ENCODE results near the gene DUS3L.
A peak's percentile ranks its signal among the peaks of the same experiment; 100 is the strongest.

The DUS3L gene

DNA sequence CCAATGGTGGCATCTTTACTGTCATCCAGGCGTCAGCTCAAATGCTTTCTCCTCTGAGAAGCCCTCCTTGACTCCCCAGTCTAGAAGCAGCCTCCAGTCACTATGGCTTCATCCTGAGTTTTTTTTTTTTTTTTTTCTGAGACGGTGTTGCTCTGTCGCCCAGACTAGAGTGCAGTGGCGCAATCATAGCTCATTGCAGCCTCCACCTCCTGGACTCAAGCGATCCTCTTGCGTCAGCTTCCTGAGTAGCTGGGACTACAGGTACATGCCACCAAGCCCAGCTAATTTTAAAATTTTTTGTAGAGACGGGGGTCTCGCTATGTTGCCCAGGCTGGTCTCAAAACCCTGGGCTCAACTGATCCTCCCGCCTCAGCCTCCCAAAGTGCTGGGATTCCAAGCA, 18.1 kb upstream of the DUS3L start:
- no peaks in the 10 kb centered on the region for H3K36me3 ChIP-seq (ENCODE audit: insufficient read depth, low read length)
- no peaks in the 10 kb centered on the region for H3K9me3 ChIP-seq (ENCODE audit: control insufficient read depth, insufficient read depth, low read length)
- peaks cover 5% of the 10 kb centered on the region; the same call in 1 of the 2 replicates for H3K4me1 ChIP-seq (ENCODE audit: insufficient read depth, low read length)
- no peak overlapping the region for H3K9ac ChIP-seq (ENCODE audit: low read depth, low read length)

DNA sequence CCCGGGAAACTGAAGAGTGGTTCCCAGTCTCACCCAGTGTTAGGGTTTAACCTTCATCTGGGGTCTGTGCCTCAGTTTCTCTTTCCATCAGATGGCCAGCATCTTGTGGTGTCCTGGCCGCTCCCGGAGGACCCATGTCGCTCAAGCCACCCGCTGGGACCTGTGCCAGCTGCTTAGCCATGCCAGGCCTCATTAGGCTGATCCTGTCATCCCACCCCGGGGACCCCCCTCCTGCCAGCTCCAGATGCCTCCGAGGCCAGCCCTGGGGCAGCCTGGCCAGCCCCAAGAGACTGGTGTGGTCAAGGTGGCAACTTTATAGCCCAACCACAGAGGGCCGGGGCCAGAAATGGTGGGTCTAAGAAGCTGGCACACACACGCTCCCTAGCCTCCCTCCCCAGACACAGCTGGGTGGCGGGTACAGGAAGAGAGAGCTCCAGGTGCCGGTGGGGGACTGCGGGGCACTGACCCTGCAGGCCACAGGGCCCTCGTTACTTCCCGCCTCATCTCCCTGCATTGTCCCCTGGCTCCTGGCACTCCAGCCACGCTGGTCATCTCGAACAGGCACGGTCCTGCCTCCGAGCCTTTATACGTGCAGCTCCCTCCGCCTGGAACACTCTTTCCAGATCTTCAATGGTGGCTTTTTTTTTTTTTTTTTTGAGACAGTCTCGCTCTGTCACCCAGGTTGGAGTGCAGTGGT, 17.3 kb upstream of the DUS3L start:
- H3K4me1 ChIP-seq (ENCODE audit: insufficient read depth, low read length), result peaks cover 5% of the 10 kb centered on the region; the same call in 1 of the 2 replicates
- H3K9me3 ChIP-seq (ENCODE audit: control insufficient read depth, insufficient read depth, low read length), result 0 out of 2 replicates have a peak, but pooled peaks cover under 1% of the 10 kb centered on the region
- no peak overlapping the region for H3K9ac ChIP-seq (ENCODE audit: low read depth, low read length)
- H3K36me3 ChIP-seq (ENCODE audit: insufficient read depth, low read length), result no peaks in the 10 kb centered on the region

DNA sequence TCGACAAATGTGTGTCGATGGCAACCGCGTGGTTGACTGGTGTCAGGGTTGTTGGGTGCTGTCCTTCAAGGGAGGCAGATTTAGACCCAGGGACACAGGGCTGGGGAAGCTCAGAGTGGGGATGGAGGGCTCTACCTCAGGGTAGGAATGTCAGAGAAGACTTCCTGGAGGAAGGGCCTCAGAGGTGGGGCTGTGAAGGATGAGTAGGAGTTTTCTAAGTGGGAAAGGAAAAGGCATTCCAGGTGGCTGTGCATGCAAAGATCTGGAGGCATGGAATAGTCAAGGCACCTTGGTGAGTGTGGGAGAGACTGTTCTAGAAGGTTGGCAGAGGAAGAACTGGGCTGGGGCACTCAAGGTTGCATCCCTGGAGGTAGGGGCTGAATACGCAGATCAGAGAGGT, 15.9 kb upstream of the DUS3L start:
- no peak overlapping the region for H3K9ac ChIP-seq (ENCODE audit: low read depth, low read length)
- 0 out of 2 replicates have a peak, but pooled peaks cover 4% of the 10 kb centered on the region for H3K9me3 ChIP-seq (ENCODE audit: control insufficient read depth, insufficient read depth, low read length)
- H3K4me1 ChIP-seq (ENCODE audit: insufficient read depth, low read length), result peaks cover 5% of the 10 kb centered on the region; the same call in 1 of the 2 replicates
- H3K36me3 ChIP-seq (ENCODE audit: insufficient read depth, low read length), result no peaks in the 10 kb centered on the region

DNA sequence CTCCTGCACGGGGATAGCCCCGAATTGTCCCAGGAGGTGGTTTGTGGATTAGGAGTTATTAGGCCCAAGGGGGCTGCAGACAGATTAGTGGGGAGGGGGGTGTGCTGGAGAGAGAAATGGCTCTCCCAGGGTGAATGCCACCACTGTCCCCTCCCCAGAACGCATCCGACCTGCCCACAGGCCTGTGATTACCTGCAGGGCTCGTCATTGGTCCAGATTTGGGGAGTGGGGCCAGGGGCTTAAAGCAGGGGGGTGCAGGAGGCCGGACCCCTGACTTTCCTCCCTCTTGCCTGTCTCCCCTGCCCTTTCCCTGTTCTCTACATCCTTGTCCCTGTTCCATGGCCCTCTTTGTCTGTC, 15.1 kb upstream of the DUS3L start:
- 0 out of 2 replicates have a peak, but pooled peaks cover 4% of the 10 kb centered on the region for H3K9me3 ChIP-seq (ENCODE audit: control insufficient read depth, insufficient read depth, low read length)
- peak overlapping the region; percentile 65; the same call in 1 of the 2 replicates for H3K9ac ChIP-seq (ENCODE audit: low read depth, low read length)
- no peaks in the 10 kb centered on the region for H3K36me3 ChIP-seq (ENCODE audit: insufficient read depth, low read length)
- H3K4me1 ChIP-seq (ENCODE audit: insufficient read depth, low read length), result peaks cover 5% of the 10 kb centered on the region; the same call in 1 of the 2 replicates

DNA sequence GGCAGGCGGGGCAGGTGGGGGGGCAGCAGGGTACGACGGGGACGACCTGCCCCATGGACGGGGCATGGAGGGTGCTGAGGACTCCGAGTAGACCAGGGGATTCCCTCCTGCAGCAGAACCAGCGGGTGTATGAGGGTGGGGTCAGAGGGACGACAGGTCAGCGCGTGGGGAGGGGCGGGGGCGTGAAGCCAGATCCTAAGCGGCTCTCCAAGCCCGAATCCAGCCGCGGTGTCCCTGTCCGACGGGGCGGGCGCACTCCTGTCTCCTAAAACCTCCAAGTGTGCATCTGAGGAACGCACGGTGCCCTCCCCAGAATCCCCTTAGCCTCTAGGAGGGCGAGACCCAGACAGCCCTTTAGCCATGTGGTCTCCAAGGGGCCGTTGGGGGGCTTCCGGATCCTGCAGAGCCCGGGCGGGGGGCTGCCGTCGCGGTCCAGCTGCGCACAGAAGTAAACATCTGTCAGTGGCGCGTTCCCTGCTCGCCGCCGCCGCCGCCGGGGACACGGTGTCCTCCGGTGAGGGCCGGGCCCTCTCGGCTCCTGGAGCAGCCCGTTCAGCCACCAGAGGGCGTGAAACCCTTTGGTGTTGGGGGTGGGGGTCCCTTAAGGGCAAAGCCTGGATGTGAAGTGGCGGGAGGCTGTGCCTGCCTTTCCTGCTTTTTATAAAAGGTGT, 14.6 kb upstream of the DUS3L start:
- H3K4me1 ChIP-seq (ENCODE audit: insufficient read depth, low read length), result peaks cover 5% of the 10 kb centered on the region; the same call in 1 of the 2 replicates
- H3K9me3 ChIP-seq (ENCODE audit: control insufficient read depth, insufficient read depth, low read length), result 0 out of 2 replicates have a peak, but pooled peaks cover 4% of the 10 kb centered on the region
- H3K36me3 ChIP-seq (ENCODE audit: insufficient read depth, low read length), result no peaks in the 10 kb centered on the region
- H3K9ac ChIP-seq (ENCODE audit: low read depth, low read length), result peak overlapping the region; percentile 65; the same call in 1 of the 2 replicates

DNA sequence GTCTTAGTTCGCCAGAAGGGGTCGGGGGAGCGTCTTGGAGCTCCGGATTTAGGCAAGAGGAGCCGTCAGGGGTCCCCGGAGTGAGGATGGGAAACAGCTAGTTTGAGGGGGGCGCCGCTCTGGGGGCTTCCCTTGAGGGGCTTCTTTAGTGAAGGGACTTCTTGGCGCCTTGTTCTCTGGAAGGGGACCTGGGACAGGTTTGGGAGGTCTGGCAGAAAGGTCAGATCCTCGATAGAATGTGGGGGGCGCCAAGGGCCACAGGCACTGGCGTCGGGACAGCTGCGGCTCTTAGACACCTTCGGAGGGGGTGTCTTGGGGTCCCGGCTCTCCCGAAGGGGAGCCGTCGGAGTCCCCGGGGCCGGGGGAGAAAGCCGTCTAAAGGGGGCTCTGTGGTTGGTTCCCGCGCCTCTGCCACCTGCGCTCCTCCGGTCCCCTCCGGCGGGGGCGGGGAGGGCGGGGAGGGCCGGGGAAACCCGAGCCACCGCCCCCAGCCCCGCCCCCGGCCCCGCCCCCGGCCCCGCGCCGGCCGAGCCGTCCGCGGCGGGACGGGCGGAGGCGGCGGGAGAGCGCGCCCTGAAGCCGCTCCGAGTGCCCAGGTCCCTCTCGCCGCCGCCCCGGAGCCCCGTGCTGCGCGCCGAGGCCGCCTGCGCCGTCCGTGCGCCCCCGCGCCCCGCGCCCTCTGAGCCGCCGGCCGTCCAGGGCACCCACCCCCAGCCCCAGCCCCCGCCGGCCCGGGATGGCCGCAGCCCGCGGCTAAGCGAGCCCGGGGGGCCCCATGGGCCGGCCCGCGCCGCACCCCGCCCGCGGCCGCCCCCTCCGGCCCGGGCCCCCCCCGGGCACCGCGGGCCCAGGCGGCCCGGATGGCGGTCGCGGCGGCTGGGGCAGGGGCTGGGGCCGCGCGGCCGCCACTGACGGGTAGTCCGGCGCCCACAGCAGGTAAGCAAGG, 13.8 kb upstream of the DUS3L start, which contains the start of gene NRTN:
Gene NRTN, plus strand, starts transcription at position 552 of the 946 bp plus-strand sequence. CDS start 19,099 bp downstream, outside the sequence.
- Histone ChIP-seq H3K4me1 (ENCODE audit: insufficient read depth, low read length) (peaks cover 5% of the 10 kb centered on the region; the same call in 1 of the 2 replicates), H3K9me3 (ENCODE audit: control insufficient read depth, insufficient read depth, low read length) (0 out of 2 replicates have a peak, but pooled peaks cover 4% of the 10 kb centered on the region), H3K36me3 (ENCODE audit: insufficient read depth, low read length) (no peaks in the 10 kb centered on the region), H3K9ac (ENCODE audit: low read depth, low read length) (peak within 1 kb of the TSS; percentile 65; the same call in 1 of the 2 replicates)

DNA sequence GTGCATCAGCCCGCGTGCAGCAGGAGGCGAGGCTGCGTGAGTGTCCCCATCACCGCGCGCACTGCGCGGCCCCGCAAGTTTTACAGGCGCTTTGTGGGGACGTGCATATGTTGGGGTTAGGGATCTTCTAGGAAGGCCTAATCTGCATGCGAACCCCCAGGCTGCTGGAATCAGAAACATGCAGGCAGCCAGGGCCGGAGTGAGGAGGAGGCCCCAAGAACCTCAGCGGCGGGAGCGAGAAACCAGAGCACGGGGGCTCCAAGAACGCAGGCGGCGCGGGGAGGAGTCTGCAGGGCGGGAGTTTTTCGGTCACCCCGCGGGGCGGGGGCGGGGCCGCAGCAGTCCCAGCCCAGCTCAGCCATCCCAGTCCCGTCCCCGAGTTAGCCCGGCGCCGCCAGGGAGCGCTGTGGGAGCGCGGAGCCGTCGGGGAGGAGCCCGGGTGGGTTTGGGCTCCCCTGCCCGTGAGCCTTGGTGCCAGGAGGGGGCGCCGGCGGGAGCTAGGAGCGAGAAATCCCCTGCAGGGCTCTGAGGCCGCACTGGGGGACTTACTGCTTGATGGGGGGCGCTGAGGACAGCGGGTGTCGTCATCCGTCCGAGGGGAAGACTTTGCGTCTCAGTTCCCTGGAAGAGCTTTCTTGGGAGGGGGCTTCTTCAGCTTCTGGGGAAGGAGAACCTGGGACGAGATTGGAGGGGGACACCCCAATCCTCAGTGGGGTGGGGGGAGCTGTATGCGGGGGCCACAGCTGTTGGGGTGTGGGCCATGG, 13.0 kb upstream of the DUS3L start:
- Histone ChIP-seq H3K9ac (ENCODE audit: low read depth, low read length) (peak overlapping the region; percentile 50; the same call in 1 of the 2 replicates), H3K9me3 (ENCODE audit: control insufficient read depth, insufficient read depth, low read length) (0 out of 2 replicates have a peak, but pooled peaks cover 4% of the 10 kb centered on the region), H3K36me3 (ENCODE audit: insufficient read depth, low read length) (no peaks in the 10 kb centered on the region), H3K4me1 (ENCODE audit: insufficient read depth, low read length) (peaks cover 5% of the 10 kb centered on the region; the same call in 1 of the 2 replicates)

DNA sequence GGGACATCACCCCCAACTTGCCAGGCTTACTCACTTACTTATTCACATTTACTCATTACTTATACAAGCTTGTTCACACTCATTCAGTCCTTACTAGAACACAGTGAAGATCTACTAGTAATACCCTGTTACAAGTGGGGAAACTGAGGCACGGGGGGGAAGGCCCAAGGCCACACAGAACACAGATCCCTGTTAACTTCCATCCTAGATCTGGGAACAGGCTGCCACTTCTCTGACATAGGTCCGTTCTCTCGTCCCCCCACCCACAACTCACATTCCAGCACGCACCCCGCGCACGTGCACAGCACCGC, 12.4 kb upstream of the DUS3L start:
- H3K4me1 ChIP-seq (ENCODE audit: insufficient read depth, low read length), result peaks cover 5% of the 10 kb centered on the region; the same call in 1 of the 2 replicates
- 0 out of 2 replicates have a peak, but pooled peaks cover 4% of the 10 kb centered on the region for H3K9me3 ChIP-seq (ENCODE audit: control insufficient read depth, insufficient read depth, low read length)
- H3K9ac ChIP-seq (ENCODE audit: low read depth, low read length), result peak overlapping the region; percentile 50; the same call in 1 of the 2 replicates
- H3K36me3 ChIP-seq (ENCODE audit: insufficient read depth, low read length), result no peaks in the 10 kb centered on the region

DNA sequence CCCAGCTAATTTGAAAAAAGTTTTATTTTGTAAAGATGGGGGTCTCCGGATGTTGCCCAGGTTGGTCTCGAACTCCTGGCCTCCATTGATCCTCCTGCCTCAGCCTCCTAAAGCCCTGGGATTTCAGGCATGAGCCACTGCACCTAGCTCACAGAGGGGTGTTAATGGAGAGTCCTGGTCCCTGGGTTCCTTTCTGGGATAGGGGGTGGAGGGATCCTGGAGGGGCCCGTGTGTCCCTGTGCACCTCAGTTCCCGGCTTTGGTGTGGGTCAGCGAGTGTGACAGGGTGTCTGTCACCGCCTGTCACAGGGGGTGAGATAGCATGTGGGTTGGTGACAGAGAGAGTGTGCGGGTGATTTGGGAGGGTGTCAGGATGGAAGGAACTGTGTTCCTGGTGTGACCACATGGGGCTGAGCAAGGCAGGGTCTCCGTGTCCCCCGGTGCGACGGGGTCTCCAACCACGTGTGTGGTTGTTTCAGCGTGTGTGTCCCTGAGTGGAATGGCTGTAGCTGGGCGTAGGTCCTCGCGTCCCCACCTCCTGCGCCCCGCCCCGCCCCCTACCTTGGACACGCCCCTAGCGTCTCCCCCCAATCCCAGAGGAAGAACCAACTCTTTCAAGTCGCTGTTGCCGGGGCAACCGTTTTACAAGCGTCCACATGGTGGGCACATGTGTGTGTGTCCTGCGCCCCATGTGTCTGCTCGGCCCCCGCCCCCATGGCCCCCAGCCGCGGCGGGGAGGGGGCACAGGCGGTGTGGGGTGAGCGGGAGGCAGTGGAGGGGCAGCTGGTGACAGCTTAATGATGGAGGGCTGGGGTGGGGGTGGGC, 11.0 kb upstream of the DUS3L start:
- H3K36me3 ChIP-seq (ENCODE audit: insufficient read depth, low read length), result no peaks in the 10 kb centered on the region
- H3K9me3 ChIP-seq (ENCODE audit: control insufficient read depth, insufficient read depth, low read length), result 0 out of 2 replicates have a peak, but pooled peaks cover 4% of the 10 kb centered on the region
- H3K9ac ChIP-seq (ENCODE audit: low read depth, low read length), result peak overlapping the region; percentile 15; the same call in 1 of the 2 replicates
- H3K4me1 ChIP-seq (ENCODE audit: insufficient read depth, low read length), result peaks cover 5% of the 10 kb centered on the region; the same call in 1 of the 2 replicates

DNA sequence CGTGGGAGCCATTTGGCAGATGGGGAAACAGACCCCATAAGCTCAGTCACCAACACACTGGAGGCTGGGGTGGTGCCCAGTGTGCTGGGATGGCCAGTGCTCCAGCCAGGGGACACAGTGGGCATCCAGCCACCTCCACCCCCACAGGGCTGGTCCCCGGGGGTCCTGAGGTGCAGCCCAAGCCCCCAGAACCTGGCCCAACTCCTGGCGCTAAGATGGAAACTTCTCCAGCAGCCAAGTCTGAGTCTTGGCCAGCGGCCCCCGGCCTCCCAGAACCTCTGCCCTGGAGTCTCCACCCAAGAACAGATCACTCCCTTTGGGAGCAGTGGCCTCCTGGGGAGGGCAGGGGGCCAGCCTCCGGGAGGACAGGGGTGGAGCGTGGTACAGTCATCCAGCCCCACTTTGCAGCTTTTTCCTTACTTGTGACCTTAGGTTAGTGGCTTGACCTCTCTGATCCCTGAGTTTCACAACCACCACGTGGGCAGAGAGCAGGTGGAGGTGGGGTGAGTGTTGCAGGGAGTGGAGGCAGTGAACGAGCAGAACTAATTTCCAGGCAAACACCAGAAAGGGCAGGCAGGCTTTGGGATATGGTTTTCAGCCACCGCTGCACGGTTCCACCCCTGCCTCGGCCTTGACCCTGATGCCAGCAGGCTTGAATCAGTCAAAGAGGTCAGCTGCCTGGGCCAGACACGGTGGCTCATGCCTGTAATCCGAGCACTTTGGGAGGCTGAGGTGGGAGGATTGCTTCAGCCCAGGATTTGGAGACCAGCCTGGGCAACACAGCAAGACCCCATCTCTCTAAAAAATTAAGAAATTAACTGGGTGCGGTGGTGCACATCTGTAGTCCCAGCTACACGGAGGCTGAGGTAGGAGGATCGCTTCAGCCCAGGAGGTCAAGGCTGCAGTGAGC, 9.7 kb upstream of the DUS3L start:
- Histone ChIP-seq H3K4me1 (ENCODE audit: insufficient read depth, low read length) (no peaks in the 10 kb centered on the region), H3K36me3 (ENCODE audit: insufficient read depth, low read length) (no peaks in the 10 kb centered on the region), H3K9ac (ENCODE audit: low read depth, low read length) (no peak overlapping the region), H3K9me3 (ENCODE audit: control insufficient read depth, insufficient read depth, low read length) (0 out of 2 replicates have a peak, but pooled peaks cover 4% of the 10 kb centered on the region)

DNA sequence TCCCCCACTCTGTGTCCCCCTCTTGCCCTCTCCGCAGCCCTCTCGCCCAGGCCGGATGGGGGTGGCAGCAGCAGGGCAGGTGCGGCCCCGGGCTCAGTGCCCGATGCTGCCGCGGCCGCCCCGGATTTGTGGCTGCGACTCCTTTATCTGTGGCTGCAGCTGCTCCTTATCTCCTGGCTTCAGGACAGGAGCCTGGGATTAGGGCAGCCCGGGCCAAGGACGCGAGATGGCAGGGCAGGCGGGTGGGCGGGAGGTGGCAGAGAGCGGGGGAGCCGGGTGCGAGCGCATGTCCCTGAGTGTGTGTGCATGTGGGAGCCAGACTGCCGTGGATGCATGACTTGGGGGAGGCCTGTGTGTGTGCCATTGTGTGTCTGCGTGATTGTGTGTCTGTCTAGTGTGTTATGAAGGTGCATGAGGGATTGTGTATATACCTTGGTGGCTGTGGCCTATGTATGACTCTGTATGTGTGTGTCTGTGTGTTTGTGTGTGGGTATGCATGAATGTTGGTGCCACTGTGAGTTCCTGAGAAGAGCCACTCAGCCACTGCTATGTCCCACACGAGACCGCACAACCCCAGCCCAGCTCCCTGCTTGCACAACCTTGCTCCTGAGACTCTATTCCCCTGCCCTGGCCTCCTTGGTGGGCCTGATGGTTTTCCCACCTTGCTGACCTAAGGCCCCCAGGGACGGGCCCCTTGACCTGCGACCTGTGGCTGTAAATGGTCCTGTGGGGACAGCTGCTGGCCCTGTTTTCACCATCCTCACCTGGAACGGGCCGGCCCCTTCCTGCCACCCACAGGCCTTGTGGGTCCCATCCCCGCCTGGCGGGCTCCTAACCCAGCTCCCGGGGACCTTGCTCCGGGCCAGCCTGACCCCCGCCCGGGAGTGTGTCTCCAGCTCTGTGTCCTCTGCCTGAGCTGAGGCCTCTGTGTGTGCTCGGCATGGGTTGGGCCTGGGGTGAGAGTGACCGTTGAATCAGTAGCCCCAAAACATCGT, 8.6 kb upstream of the DUS3L start:
- no peak overlapping the region for H3K9ac ChIP-seq (ENCODE audit: low read depth, low read length)
- no peaks in the 10 kb centered on the region for H3K36me3 ChIP-seq (ENCODE audit: insufficient read depth, low read length)
- no peaks in the 10 kb centered on the region for H3K4me1 ChIP-seq (ENCODE audit: insufficient read depth, low read length)
- H3K9me3 ChIP-seq (ENCODE audit: control insufficient read depth, insufficient read depth, low read length), result 0 out of 2 replicates have a peak, but pooled peaks cover 4% of the 10 kb centered on the region
